ENCODE data around the gene EEF1AKMT4. TPM values are rescaled to one million over a fixed set of nuclear protein-coding genes. Genes with fewer than 3 reads are reported as not detected.

The EEF1AKMT4 gene
- total RNA-seq, 2 experiments from 2014 or later: 3.5 to 4.4 TPM

GRCh38 chr3:184237211-184237610, 12.3 kb upstream of the EEF1AKMT4 start:
- DNase-seq: no peak
- intact Hi-C loops (cut with micrococcal nuclease): no loop called here
- ChIA-PET CTCF (interaction anchor here (0.9 to 6.0 kb wide), 5 partner anchors 9 to 342 kb away, joined by 3 to 50 read pairs (median 4); partner anchors contain the start of genes EEF1AKMT4 and VWA5B2), POLR2A (no interaction called here)
- no peaks in the 10 kb centered on the region for H3K4me1 Mint-ChIP-seq (ENCODE audit: low read depth)
- H3K36me3 Mint-ChIP-seq: peaks cover under 1% of the 10 kb centered on the region
- H3K27ac Mint-ChIP-seq: no peak overlapping the region
- no peaks in the 10 kb centered on the region for H3K9me3 Mint-ChIP-seq
- H3K27me3 Mint-ChIP-seq: peaks cover 8% of the 10 kb centered on the region
- no peak overlapping the region for H3K4me3 Mint-ChIP-seq

DNA sequence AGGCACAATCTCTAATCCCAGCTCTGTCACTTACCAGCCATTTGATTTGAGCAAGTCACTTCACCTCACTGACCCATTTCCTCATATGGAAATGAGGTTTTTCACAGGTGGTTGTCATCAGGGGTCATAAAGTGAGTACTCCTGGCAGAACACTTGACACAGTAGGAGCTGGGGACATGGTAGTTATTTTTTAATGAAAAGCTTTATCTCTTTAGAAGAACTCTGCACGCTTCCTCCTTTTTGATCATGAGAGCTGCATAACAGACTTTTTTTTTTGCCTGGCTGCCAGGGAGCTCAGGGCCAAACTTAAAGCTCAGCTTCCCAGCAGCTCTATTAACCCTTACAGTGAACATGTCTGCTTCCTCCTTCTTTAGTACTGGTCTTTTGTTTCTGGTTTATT, 11.7 kb upstream of the EEF1AKMT4 start:
- Mint-ChIP-seq H3K27me3 (peaks cover 3% of the 10 kb centered on the region), H3K4me3 (no peak overlapping the region), H3K9me3 (no peaks in the 10 kb centered on the region), H3K4me1 (ENCODE audit: low read depth) (no peaks in the 10 kb centered on the region), H3K27ac (no peak overlapping the region), H3K36me3 (peaks cover 5% of the 10 kb centered on the region)
- POLR2A ChIA-PET: no interaction called here
- DNase-seq: no peak
- intact Hi-C loops (cut with micrococcal nuclease): no loop called here
- CTCF ChIA-PET: interaction anchor here (0.8 to 6.0 kb wide), 3 partner anchors 10 to 13 kb away, joined by 3 to 50 read pairs (median 5); partner anchors contain the start of genes EEF1AKMT4 and VWA5B2

GRCh38 chr3:184238246-184238818, 11.1 kb upstream of the EEF1AKMT4 start:
- DNase-seq: no peak
- H3K27ac Mint-ChIP-seq: no peak overlapping the region
- POLR2A ChIA-PET: no interaction called here

DNA sequence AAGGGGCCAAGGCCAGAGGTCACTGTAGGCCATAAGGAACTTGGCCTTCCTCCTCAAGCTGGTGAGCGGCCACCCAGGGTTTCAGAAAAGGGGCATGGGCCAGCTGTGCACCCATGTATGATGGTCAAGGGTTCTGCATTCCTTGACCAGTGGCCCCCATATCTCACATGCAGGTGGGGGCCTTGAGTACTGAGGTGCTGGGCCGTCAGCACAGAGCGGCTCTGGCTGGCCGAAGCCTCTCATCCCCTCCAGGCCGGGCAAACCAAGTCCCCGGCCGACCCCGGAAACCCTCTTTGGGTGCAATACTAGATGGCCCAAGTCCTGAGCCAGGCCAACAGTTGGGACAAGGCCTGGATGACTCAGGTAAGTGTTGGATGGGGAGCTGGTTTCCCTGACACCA, 10.3 kb upstream of the EEF1AKMT4 start:
- no peaks in the 10 kb centered on the region for H3K4me1 Mint-ChIP-seq (ENCODE audit: low read depth)
- CTCF ChIA-PET: interaction anchor here (6.0 kb wide), 1 partner anchor 11 kb away, joined by 50 read pairs; the partner anchor contains the start of gene VWA5B2
- no peak for DNase-seq
- no peaks in the 10 kb centered on the region for H3K27me3 Mint-ChIP-seq
- POLR2A ChIA-PET: interaction anchor here (0.6 kb wide), 1 partner anchor 781 kb away, joined by 3 read pairs; no protein-coding TSS in a partner anchor
- peaks cover 15% of the 10 kb centered on the region for H3K36me3 Mint-ChIP-seq
- intact Hi-C loops (cut with micrococcal nuclease): no loop called here
- no peak overlapping the region for H3K27ac Mint-ChIP-seq
- no peak overlapping the region for H3K4me3 Mint-ChIP-seq
- no peaks in the 10 kb centered on the region for H3K9me3 Mint-ChIP-seq

More at GRCh38 chr3:184238246-184238818, 11.1 kb upstream of the EEF1AKMT4 start:
- Mint-ChIP-seq H3K36me3 (peaks cover 9% of the 10 kb centered on the region), H3K9me3 (no peaks in the 10 kb centered on the region), H3K27me3 (no peaks in the 10 kb centered on the region), H3K4me1 (ENCODE audit: low read depth) (no peaks in the 10 kb centered on the region), H3K4me3 (no peak overlapping the region)
- intact Hi-C loops (cut with micrococcal nuclease): no loop called here
- CTCF ChIA-PET: interaction anchor here (0.8 to 6.0 kb wide), 3 partner anchors 11 to 14 kb away, joined by 3 to 50 read pairs (median 5); partner anchors contain the start of genes EEF1AKMT4 and VWA5B2

GRCh38 chr3:184239708-184240107, 9.8 kb upstream of the EEF1AKMT4 start:
- no peak overlapping the region for H3K27ac Mint-ChIP-seq
- DNase-seq: no peak
- ChIA-PET POLR2A (interaction anchor here (0.6 to 1.5 kb wide), 2 partner anchors 9 to 782 kb away, joined by 3 to 6 read pairs; no protein-coding TSS in a partner anchor), CTCF (interaction anchor here (0.8 to 6.0 kb wide), 2 partner anchors 11 to 12 kb away, joined by 4 to 50 read pairs; partner anchors contain the start of gene VWA5B2)
- peaks cover 15% of the 10 kb centered on the region for H3K36me3 Mint-ChIP-seq
- no peaks in the 10 kb centered on the region for H3K4me1 Mint-ChIP-seq (ENCODE audit: low read depth)
- no peak overlapping the region for H3K4me3 Mint-ChIP-seq
- intact Hi-C loops (cut with micrococcal nuclease): no loop called here
- H3K27me3 Mint-ChIP-seq: no peaks in the 10 kb centered on the region
- no peaks in the 10 kb centered on the region for H3K9me3 Mint-ChIP-seq

DNA sequence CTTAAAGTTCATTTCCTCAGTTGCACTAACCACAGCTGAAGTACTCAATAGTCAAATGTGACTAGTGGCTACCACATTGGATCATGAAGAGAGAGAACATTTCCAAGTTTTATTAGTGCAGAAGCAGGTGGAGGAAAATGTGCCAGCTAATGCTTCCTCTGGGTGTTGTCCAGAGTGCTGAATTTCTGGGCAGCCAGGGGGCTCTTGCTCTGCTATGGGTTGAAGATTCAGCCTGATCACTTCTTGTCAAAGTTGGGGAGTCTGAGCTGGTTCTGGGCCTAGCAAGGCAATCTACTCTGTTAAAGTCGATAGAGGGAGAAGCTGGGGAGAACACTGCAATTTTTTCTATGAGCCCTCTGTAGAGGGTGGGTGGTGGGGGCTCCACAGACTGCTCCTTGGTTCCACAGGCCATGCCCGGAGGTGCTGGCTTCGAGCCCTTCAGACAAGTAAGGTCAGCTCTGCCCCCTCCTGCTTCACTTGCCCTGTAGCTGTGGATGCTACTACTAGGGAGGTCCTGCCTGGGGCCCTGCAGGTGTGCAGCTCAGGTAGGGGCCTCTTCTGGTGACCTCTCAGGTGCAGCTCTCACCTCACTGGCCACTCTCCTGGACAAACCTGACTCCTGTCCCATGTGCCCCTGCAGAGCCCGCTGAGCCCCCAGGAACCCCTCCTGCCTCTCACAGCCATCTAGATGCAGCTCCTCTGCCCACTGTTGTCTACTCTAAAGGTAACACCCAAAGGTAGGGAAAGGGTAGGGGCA, 8.9 kb upstream of the EEF1AKMT4 start:
- H3K4me3 Mint-ChIP-seq: no peak overlapping the region
- H3K27me3 Mint-ChIP-seq: no peaks in the 10 kb centered on the region
- intact Hi-C loops (cut with micrococcal nuclease): no loop called here
- H3K9me3 Mint-ChIP-seq: no peaks in the 10 kb centered on the region
- no peak for DNase-seq
- peaks cover 15% of the 10 kb centered on the region for H3K36me3 Mint-ChIP-seq
- ChIA-PET POLR2A (interaction anchor here (1.5 kb wide), 1 partner anchor 10 kb away, joined by 6 read pairs; no protein-coding TSS in a partner anchor), CTCF (interaction anchor here (0.8 to 6.0 kb wide), 2 partner anchors 10 to 13 kb away, joined by 4 to 50 read pairs; partner anchors contain the start of gene VWA5B2)
- H3K27ac Mint-ChIP-seq: no peak overlapping the region
- H3K4me1 Mint-ChIP-seq (ENCODE audit: low read depth): no peaks in the 10 kb centered on the region

- Mint-ChIP-seq H3K9me3 (no peaks in the 10 kb centered on the region), H3K4me1 (ENCODE audit: low read depth) (no peaks in the 10 kb centered on the region), H3K4me3 (no peak overlapping the region), H3K27ac (no peak overlapping the region), H3K36me3 (peaks cover 15% of the 10 kb centered on the region), H3K27me3 (no peaks in the 10 kb centered on the region)
- intact Hi-C loops (cut with micrococcal nuclease): no loop called here
- DNase-seq: no peak
- ChIA-PET CTCF (interaction anchor here (6.0 kb wide), 1 partner anchor 13 kb away, joined by 50 read pairs; the partner anchor contains the start of gene VWA5B2), POLR2A (interaction anchor here (1.5 kb wide), 1 partner anchor 11 kb away, joined by 6 read pairs; no protein-coding TSS in a partner anchor)
Observed at GRCh38 chr3:184241141-184241446, 8.4 kb upstream of the EEF1AKMT4 start.

GRCh38 chr3:184241447-184242296, 7.8 kb upstream of the EEF1AKMT4 start:
- CTCF ChIA-PET: interaction anchor here (0.7 to 6.0 kb wide), 3 partner anchors 14 to 96 kb away, joined by 3 to 50 read pairs (median 4); partner anchors contain the start of gene VWA5B2

GRCh38 chr3:184242297-184242685, 7.2 kb upstream of the EEF1AKMT4 start:
- no peak overlapping the region for H3K4me3 Mint-ChIP-seq
- no peak overlapping the region for H3K27ac Mint-ChIP-seq
- no peak for DNase-seq
- ChIA-PET POLR2A (no interaction called here), CTCF (interaction anchor here (0.7 to 1.2 kb wide), 3 partner anchors 14 to 358 kb away, joined by 3 to 5 read pairs (median 3); partner anchors contain the start of gene PARL)
- intact Hi-C loops (cut with micrococcal nuclease): no loop called here
- H3K4me1 Mint-ChIP-seq (ENCODE audit: low read depth): no peaks in the 10 kb centered on the region
- H3K9me3 Mint-ChIP-seq: no peaks in the 10 kb centered on the region
- H3K36me3 Mint-ChIP-seq: peaks cover 15% of the 10 kb centered on the region
- no peaks in the 10 kb centered on the region for H3K27me3 Mint-ChIP-seq

More at GRCh38 chr3:184241447-184242296, 7.8 kb upstream of the EEF1AKMT4 start:
- H3K36me3 Mint-ChIP-seq: peaks cover 15% of the 10 kb centered on the region
- no peaks in the 10 kb centered on the region for H3K9me3 Mint-ChIP-seq
- intact Hi-C loops (cut with micrococcal nuclease): no loop called here
- no peaks in the 10 kb centered on the region for H3K27me3 Mint-ChIP-seq
- no peak overlapping the region for H3K27ac Mint-ChIP-seq
- no peak overlapping the region for H3K4me3 Mint-ChIP-seq
- H3K4me1 Mint-ChIP-seq (ENCODE audit: low read depth): no peaks in the 10 kb centered on the region
- POLR2A ChIA-PET: interaction anchor here (1.5 kb wide), 1 partner anchor 11 kb away, joined by 6 read pairs; no protein-coding TSS in a partner anchor
- DNase-seq: peak; percentile 20

GRCh38 chr3:184248454-184249411, 739 bp upstream of the EEF1AKMT4 start, which contains the start of gene ALG3:
Gene ALG3 (minus strand): TSS chr3:184248962. CDS start chr3:184248940, 22 bp downstream.
- peak; percentile 91 for DNase-seq
- peak within 1 kb of the TSS; percentile 90 for H3K4me3 Mint-ChIP-seq
- H3K27ac Mint-ChIP-seq: peak within 1 kb of the TSS; percentile 96
- no peaks in the 10 kb centered on the region for H3K27me3 Mint-ChIP-seq
- ChIA-PET POLR2A (interaction anchor here (1.4 kb wide), 1 partner anchor 63 kb away, joined by 4 read pairs; the partner anchor contains the start of gene ABCF3), CTCF (interaction anchor here (1.1 to 8.5 kb wide), 6 partner anchors 21 to 63 kb away, joined by 3 to 94 read pairs (median 5); partner anchors contain the start of gene VWA5B2)
- intact Hi-C loops (cut with micrococcal nuclease): loop anchor here (1.0 to 2.0 kb wide), 7 partner anchors 40 to 114 kb away; partner anchors contain the start of genes AP2M1 and PSMD2
- peaks cover 8% of the 10 kb centered on the region for H3K4me1 Mint-ChIP-seq (ENCODE audit: low read depth)
- no peaks in the 10 kb centered on the region for H3K9me3 Mint-ChIP-seq
- H3K36me3 Mint-ChIP-seq: peaks cover 2% of the 10 kb centered on the region

Measured in activated CD4-positive, alpha-beta memory T cell treated with anti-CD3 and anti-CD28 coated beads for 36 hours (primary cell).